IMR-90 (cell line): ENCODE data around the gene EPHB1. TPM values are rescaled to one million over a fixed set of nuclear protein-coding genes. Genes with fewer than 3 reads are reported as not detected.

ENCODE experiments used
- ATAC-seq: fragments of 200-7000 bp; cut with Tn5 transposase; 2 replicates; pipeline ENCODE4 v1.9.1; 2020; ENCODE audit warnings: low read depth, mild to moderate bottlenecking, moderate library complexity
- BruUV-seq: library from RNA; stranded (reverse); fragments of 400-500 nt; replicated peaks from 2 replicates; lab custom pipeline; 2021; lab: Mats Ljungman, UMichigan
- CTCF ChIA-PET: fragments of 300-600 bp; formaldehyde crosslinking; extraction: SDS; loops from one replicate; lab custom pipeline; 2021; ENCODE audit warnings: antibody characterized with exemption; lab: Yijun Ruan, JAX
- POLR2A ChIA-PET: fragments of 300-600 bp; sonication (Branson Sonifier 250); formaldehyde crosslinking; loops from one replicate; lab custom pipeline; 2022; ENCODE audit warnings: antibody characterized with exemption; ENCODE audit not compliant: unreplicated experiment; lab: Charles Lee
- DNase-seq: peaks from one replicate; pipeline ENCODE4 v3.0.0; 2013
- H2AFZ ChIP-seq: replicated peaks from 2 replicates; pipeline ENCODE3; 2013; ENCODE audit warnings: low read length, mild to moderate bottlenecking; ENCODE audit not compliant: poor library complexity
- H2AK5ac ChIP-seq: 2 replicates; pipeline ENCODE4 v1.6.1; 2013; ENCODE audit warnings: low read depth, low read length, inconsistent platforms
- H2AK9ac ChIP-seq: replicated peaks from 2 replicates; pipeline ENCODE3; 2013; ENCODE audit warnings: mild to moderate bottlenecking, low read depth, low read length, moderate library complexity; ENCODE audit not compliant: poor library complexity
- H2BK120ac ChIP-seq: 2 replicates; pipeline ENCODE4 v1.6.1; 2013; ENCODE audit warnings: low read depth, low read length, inconsistent platforms
- H2BK15ac ChIP-seq: 3 replicates; pipeline ENCODE4 v1.6.1; 2013; ENCODE audit warnings: low read depth, low read length, inconsistent platforms
- H2BK20ac ChIP-seq: 2 replicates; pipeline ENCODE4 v1.6.1; 2013; ENCODE audit warnings: low read depth, mild to moderate bottlenecking, inconsistent platforms, low read length, moderate library complexity
- H2BK5ac ChIP-seq: 2 replicates; pipeline ENCODE4 v1.6.1; 2013; ENCODE audit warnings: mild to moderate bottlenecking, low read depth, low read length, inconsistent platforms; ENCODE audit not compliant: poor library complexity, severe bottlenecking
- H3K14ac ChIP-seq: replicated peaks from 2 replicates; pipeline ENCODE4 v1.6.1; 2013; ENCODE audit warnings: low read depth, low read length, inconsistent platforms
- H3K18ac ChIP-seq: 2 replicates; pipeline ENCODE4 v1.6.1; 2013; ENCODE audit warnings: low read depth, low read length, control low read depth
- H3K23ac ChIP-seq: 2 replicates; pipeline ENCODE4 v1.6.1; 2013; ENCODE audit warnings: low read depth, low read length, inconsistent platforms
- H3K27ac ChIP-seq: 2 replicates; pipeline ENCODE4 v1.5.1; 2013; ENCODE audit warnings: mild to moderate bottlenecking, control low read depth, low read length; ENCODE audit not compliant: insufficient read depth
- H3K27me3 ChIP-seq: 2 replicates; pipeline ENCODE4 v1.6.1; 2013; ENCODE audit warnings: low read length; ENCODE audit not compliant: control insufficient read depth, insufficient read depth
- H3K36me3 ChIP-seq: 2 replicates; pipeline ENCODE4 v1.6.1; 2013; ENCODE audit warnings: low read length, mixed read lengths; ENCODE audit not compliant: control insufficient read depth, insufficient read depth
- H3K4ac ChIP-seq: 2 replicates; pipeline ENCODE4 v1.6.1; 2013; ENCODE audit warnings: low read depth, low read length, inconsistent platforms
- H3K4me1 ChIP-seq: 2 replicates; pipeline ENCODE4 v1.6.1; 2013; ENCODE audit warnings: low read length, mixed read lengths; ENCODE audit not compliant: control insufficient read depth, insufficient read depth
- H3K4me2 ChIP-seq: 2 replicates; pipeline ENCODE4 v1.6.1; 2013; ENCODE audit warnings: low read depth, mild to moderate bottlenecking, control low read depth, low read length, moderate library complexity
- H3K4me3 ChIP-seq: 2 replicates; pipeline ENCODE4 v1.5.1; 2013; ENCODE audit warnings: low read depth, mild to moderate bottlenecking, control low read depth, low read length, moderate library complexity; ENCODE audit not compliant: insufficient read depth
- H3K56ac ChIP-seq: 2 replicates; pipeline ENCODE4 v1.6.1; 2013; ENCODE audit warnings: low read length, inconsistent platforms; ENCODE audit not compliant: insufficient read depth; ENCODE audit errors: extremely low read depth
- H3K79me1 ChIP-seq, 2 experiments: 2 replicates each; pipeline ENCODE4 v1.6.1; 2013; ENCODE audit warnings: low read length in 2 of 2, inconsistent platforms in 1 of 2, low read depth in 1 of 2
- H3K9ac ChIP-seq: 2 replicates; pipeline ENCODE4 v1.6.1; 2013; ENCODE audit warnings: low read depth, low read length, control low read depth
- H3K9me1 ChIP-seq: 2 replicates; pipeline ENCODE4 v1.6.1; 2013; ENCODE audit warnings: low read length, inconsistent platforms; ENCODE audit not compliant: insufficient read depth
- H3K9me3 ChIP-seq: 2 replicates; pipeline ENCODE4 v1.6.1; 2013; ENCODE audit warnings: low read length; ENCODE audit not compliant: control insufficient read depth, insufficient read depth
- H4K20me1 ChIP-seq: 2 replicates; pipeline ENCODE4 v1.6.1; 2013; ENCODE audit warnings: low read length, inconsistent platforms; ENCODE audit not compliant: insufficient read depth
- H4K5ac ChIP-seq: 2 replicates; pipeline ENCODE4 v1.6.1; 2013; ENCODE audit warnings: mild to moderate bottlenecking, low read depth, low read length, control low read depth
- H4K8ac ChIP-seq, 2 experiments: 2 replicates each; pipeline ENCODE4 v1.6.1; 2013; ENCODE audit warnings: low read depth in 2 of 2, low read length in 2 of 2, control low read depth in 1 of 2, inconsistent platforms in 1 of 2
- H4K91ac ChIP-seq: 2 replicates; pipeline ENCODE4 v1.6.1; 2013; ENCODE audit warnings: low read depth, low read length, inconsistent platforms; ENCODE audit not compliant: insufficient read depth
- BHLHE40 ChIP-seq: fragments of 150-350 bp; IDR thresholded peaks from 2 replicates; pipeline ENCODE4 v1.6.1; 2016; ENCODE audit warnings: mild to moderate bottlenecking, low read depth, low read length
- CTCF ChIP-seq: conservative IDR thresholded peaks from 2 replicates; pipeline ENCODE4 v1.5.1; 2012; ENCODE audit warnings: mild to moderate bottlenecking, low read depth, low read length, improper control_type of control experiment
- ELK1 ChIP-seq: fragments of 150-350 bp; IDR thresholded peaks from 2 replicates; pipeline ENCODE4 v1.6.1; 2016; ENCODE audit warnings: low read depth, mild to moderate bottlenecking, low read length, moderate library complexity, borderline replicate concordance
- MAZ ChIP-seq: IDR thresholded peaks from 2 replicates; pipeline ENCODE4 v1.6.1; 2012; ENCODE audit warnings: low read depth, mild to moderate bottlenecking, low read length, improper control_type of control experiment, moderate library complexity, borderline replicate concordance
- MXI1 ChIP-seq: IDR thresholded peaks from 2 replicates; pipeline ENCODE4 v1.6.1; 2012; ENCODE audit warnings: low read depth, mild to moderate bottlenecking, low read length, moderate library complexity, borderline replicate concordance
- POLR2A ChIP-seq: IDR thresholded peaks from 2 replicates; pipeline ENCODE4 v1.6.1; 2012; ENCODE audit warnings: mild to moderate bottlenecking, low read depth, low read length
- RAD21 ChIP-seq: IDR thresholded peaks from 2 replicates; pipeline ENCODE4 v1.6.1; 2012; ENCODE audit warnings: low read length, improper control_type of control experiment
- USF2 ChIP-seq: fragments of 150-350 bp; IDR thresholded peaks from 2 replicates; pipeline ENCODE4 v1.6.1; 2017; ENCODE audit warnings: mild to moderate bottlenecking, antibody characterized with exemption, low read length, low read depth
- WGBS, 2 experiments: methylation state at CpG; one replicate each; pipeline versions ENCODE4 v1.1.5 to v1.1.7; 2013; ENCODE audit warnings: missing lambda C conversion rate in 2 of 2; ENCODE audit not compliant: insufficient read length in 1 of 2; ENCODE audit errors: extremely low coverage in 2 of 2; 5-methylcytosine and 5-hydroxymethylcytosine counted together
- dilution Hi-C: fragments of 300-500 bp; cut with HindIII; formaldehyde crosslinking; loops from one replicate; pipeline ENCODE4 v1.14.3; 2018; ENCODE audit warnings: low sequenced_read_pairs; ENCODE audit not compliant: unreplicated experiment
- in situ Hi-C: fragments of 300-500 bp; cut with MboI; formaldehyde crosslinking; loops from 3 replicates; pipeline ENCODE4 v1.14.3; 2019; ENCODE audit warnings: low sequenced_read_pairs, inconsistent platforms, mixed read lengths
- intact Hi-C: fragments of 100-400 bp; cut with micrococcal nuclease; formaldehyde crosslinking; loops from 2 replicates; pipeline ENCODE4 v1.10.0; 2022
- polyA plus RNA-seq, 3 experiments: library from polyadenylated mRNA; depleted of rRNA; stranded (reverse); fragments of >200 nt; gene quantifications; 2 replicates each; pipeline ENCODE4 v1.2.3, GENCODE V29; 2012; ENCODE audit warnings: low replicate concordance in 1 of 3
- total RNA-seq: library from RNA; depleted of rRNA; stranded (reverse); fragments of >200 nt; gene quantifications from 2 replicates; pipeline ENCODE4 v1.2.3, GENCODE V29; 2012

Gene EPHB1
- total and polyA plus RNA-seq, 2 of the 4 experiments (the other 2 are of a cell fraction), result 0.17 to 0.36 TPM

GRCh38 chr3:135268941-135269532 is 474.0 kb downstream of the EPHB1 start:
- Histone ChIP-seq H3K4me1 (no peaks in the 10 kb centered on the region), H3K4me3 (no peak overlapping the region), H4K8ac (no peak overlapping the region), H2BK15ac (no peak overlapping the region), H3K9me3 (peaks cover 10% of the 10 kb centered on the region; the same call in 1 of the 2 replicates), H3K18ac (no peak overlapping the region), H3K36me3 (no peaks in the 10 kb centered on the region), H2BK120ac (no peak overlapping the region), H3K9me1 (no peaks in the 10 kb centered on the region), H3K4ac (no peak overlapping the region), H2BK5ac (no peak overlapping the region), H3K27me3 (no peaks in the 10 kb centered on the region), H3K23ac (no peak overlapping the region), H4K20me1 (no peaks in the 10 kb centered on the region), H3K79me1 (no peaks in the 10 kb centered on the region), H2AFZ (no peak overlapping the region), H3K27ac (no peak overlapping the region), H3K9ac (no peak overlapping the region), H2AK5ac (no peak overlapping the region), H3K56ac (no peak overlapping the region), H3K14ac (no peak overlapping the region), H4K5ac (no peak overlapping the region), H2BK20ac (no peak overlapping the region), H3K4me2 (no peak overlapping the region), H2AK9ac (no peak overlapping the region), H4K91ac (no peak overlapping the region)
- in situ Hi-C loops, result no loop called here
- TF ChIP-seq USF2, result no peak
- TF ChIP-seq BHLHE40, result no peak
- TF ChIP-seq MXI1, result no peak
- no peak for TF ChIP-seq POLR2A
- no peak for TF ChIP-seq CTCF
- TF ChIP-seq ELK1, result no peak
- no peak for TF ChIP-seq MAZ
- TF ChIP-seq RAD21, result no peak
- ATAC-seq (no peak), DNase-seq (no peak)
- dilution Hi-C loops, result no loop called here
- POLR2A ChIA-PET, result no interaction called here
- CTCF ChIA-PET, result no interaction called here
- BruUV-seq, result no TSS peak
- intact Hi-C loops, result no loop called here
- no CpG with 5 or more reads among the region's 2 CpGs for WGBS, 2 experiments
